Keratinocyte (primary cell): Measurements from ENCODE around the gene SCP2D1. TPM values are rescaled to one million over a fixed set of nuclear protein-coding genes. Genes with fewer than 3 reads are reported as not detected.

Experiments
- DNase-seq: peaks from one replicate; pipeline ENCODE4 v3.0.0-alpha.2; 2011; ENCODE audit warnings: low read depth, missing footprints, low spot score
- FAIRE-seq: peaks from 2 replicates; lab custom pipeline; 2011; peaks lifted over from hg19 to GRCh38; lab: Jason Lieb, UNC
- H2AFZ ChIP-seq: 2 replicates; pipeline ENCODE4 v1.6.0; 2012; ENCODE audit warnings: low read length, control low read depth, inconsistent platforms; ENCODE audit not compliant: control insufficient read depth
- H3K27ac ChIP-seq: 2 replicates; pipeline ENCODE4 v1.5.1; 2011; ENCODE audit warnings: low read length; ENCODE audit not compliant: control insufficient read depth, insufficient read depth
- H3K27me3 ChIP-seq: 3 replicates; pipeline ENCODE4 v1.6.0; 2011; ENCODE audit warnings: low read length; ENCODE audit not compliant: control insufficient read depth, insufficient read depth; ENCODE audit errors: extremely low read depth
- H3K36me3 ChIP-seq, 2 experiments: 2 replicates in 1 of 2; 3 replicates in 1 of 2; pipeline ENCODE4 v1.5.1; 2011; ENCODE audit warnings: low read length in 2 of 2, mild to moderate bottlenecking in 1 of 2; ENCODE audit not compliant: control insufficient read depth in 2 of 2, insufficient read depth in 2 of 2; ENCODE audit errors: extremely low read depth in 1 of 2
- H3K4me1 ChIP-seq: 3 replicates; pipeline ENCODE4 v1.5.1; 2011; ENCODE audit warnings: low read length; ENCODE audit not compliant: control insufficient read depth, insufficient read depth; ENCODE audit errors: extremely low read depth
- H3K4me2 ChIP-seq: 3 replicates; pipeline ENCODE4 v1.6.0; 2011; ENCODE audit warnings: low read depth, low read length; ENCODE audit not compliant: control insufficient read depth, insufficient read depth; ENCODE audit errors: extremely low read depth
- H3K4me3 ChIP-seq, 3 experiments: fragments of 200-600 bp in 1 of 3; sonication (generic) in 1 of 3; 2 replicates in 2 of 3; 3 replicates in 1 of 3; pipeline ENCODE4 v1.5.1; 2011 to 2016; ENCODE audit warnings: low read length in 3 of 3, mild to moderate bottlenecking in 3 of 3, control low read depth in 2 of 3, inconsistent platforms in 1 of 3, low read depth in 1 of 3, mixed read lengths in 1 of 3, mixed run types in 1 of 3, moderate library complexity in 1 of 3; ENCODE audit not compliant: control insufficient read depth in 2 of 3, insufficient read depth in 2 of 3; ENCODE audit errors: extremely low read depth in 1 of 3
- H3K79me2 ChIP-seq: 2 replicates; pipeline ENCODE4 v1.6.0; 2012; ENCODE audit warnings: low read length; ENCODE audit not compliant: control insufficient read depth, insufficient read depth
- H3K9ac ChIP-seq: 3 replicates; pipeline ENCODE4 v1.6.0; 2011; ENCODE audit warnings: low read length; ENCODE audit not compliant: control insufficient read depth, insufficient read depth; ENCODE audit errors: extremely low read depth
- H3K9me1 ChIP-seq: 3 replicates; pipeline ENCODE4 v1.6.0; 2011; ENCODE audit warnings: low read length; ENCODE audit not compliant: control insufficient read depth, insufficient read depth; ENCODE audit errors: extremely low read depth
- H3K9me3 ChIP-seq: 2 replicates; pipeline ENCODE4 v1.5.1; 2012; ENCODE audit warnings: low read depth, low read length; ENCODE audit not compliant: control insufficient read depth
- H4K20me1 ChIP-seq: 3 replicates; pipeline ENCODE4 v1.6.0; 2011; ENCODE audit warnings: low read length; ENCODE audit not compliant: control insufficient read depth, insufficient read depth; ENCODE audit errors: extremely low read depth
- EZH2 ChIP-seq: IDR thresholded peaks from one replicate; pipeline ENCODE4 v1.6.1; 2012; ENCODE audit warnings: inconsistent platforms, mild to moderate bottlenecking, low read length, moderate library complexity
- dilution Hi-C: fragments of 300-500 bp; cut with MboI; formaldehyde crosslinking; loops from one replicate; pipeline ENCODE4 v1.7.0; 2020; ENCODE audit warnings: low sequenced_read_pairs; ENCODE audit not compliant: extremely low pct_ligation_motif_present
- polyA plus RNA-seq, 5 experiments: library from polyadenylated mRNA; depleted of rRNA in 3 of 5; stranded (reverse) in 3 of 5; stranded (forward) in 1 of 5; unstranded in 1 of 5; fragments of >200 nt; gene quantifications; 1 replicate in 1 of 5; 2 replicates in 3 of 5; 3 replicates in 1 of 5; pipeline versions ENCODE4 v1.2.1 to v1.2.3, GENCODE V29; 2011 to 2012; ENCODE audit warnings: missing spikeins in 2 of 5, low read depth in 1 of 5, low replicate concordance in 1 of 5
- TF ChIP-seq, protein P1 (sequence below), 3 experiments: IDR thresholded peaks in 1 of 3; conservative IDR thresholded peaks in 1 of 3; optimal IDR thresholded peaks in 1 of 3; 2 replicates in 2 of 3; 3 replicates in 1 of 3; pipeline versions ENCODE3 to v1.5.1; 2011; ENCODE audit warnings: low read length in 3 of 3, mild to moderate bottlenecking in 3 of 3, moderate library complexity in 2 of 3, control low read depth in 1 of 3, inconsistent platforms in 1 of 3; ENCODE audit not compliant: insufficient read depth in 2 of 3; ENCODE audit errors: extremely low read depth in 1 of 3

Gene SCP2D1
- polyA plus RNA-seq, 1 donor (not counting 4 experiments of a cell fraction or from before 2014, with no cell fraction given) = not detected

GRCh38 chr20:18822832-18823231 lies 9.2 kb downstream of the SCP2D1 start:
- no peaks in the 10 kb centered on the region for H3K9me1 ChIP-seq
- H3K4me1 ChIP-seq = no peaks in the 10 kb centered on the region
- H3K27ac ChIP-seq = no peak overlapping the region
- DNase-seq (no peak), FAIRE-seq (no peak)
- H3K4me3 ChIP-seq = no peak overlapping the region
- dilution Hi-C loops = no loop called here
- H3K36me3 ChIP-seq = no peaks in the 10 kb centered on the region
- no peak overlapping the region for H3K4me2 ChIP-seq
- no peaks in the 10 kb centered on the region for H3K27me3 ChIP-seq
- no peak for TF ChIP-seq EZH2
- TF ChIP-seq, protein P1, sequence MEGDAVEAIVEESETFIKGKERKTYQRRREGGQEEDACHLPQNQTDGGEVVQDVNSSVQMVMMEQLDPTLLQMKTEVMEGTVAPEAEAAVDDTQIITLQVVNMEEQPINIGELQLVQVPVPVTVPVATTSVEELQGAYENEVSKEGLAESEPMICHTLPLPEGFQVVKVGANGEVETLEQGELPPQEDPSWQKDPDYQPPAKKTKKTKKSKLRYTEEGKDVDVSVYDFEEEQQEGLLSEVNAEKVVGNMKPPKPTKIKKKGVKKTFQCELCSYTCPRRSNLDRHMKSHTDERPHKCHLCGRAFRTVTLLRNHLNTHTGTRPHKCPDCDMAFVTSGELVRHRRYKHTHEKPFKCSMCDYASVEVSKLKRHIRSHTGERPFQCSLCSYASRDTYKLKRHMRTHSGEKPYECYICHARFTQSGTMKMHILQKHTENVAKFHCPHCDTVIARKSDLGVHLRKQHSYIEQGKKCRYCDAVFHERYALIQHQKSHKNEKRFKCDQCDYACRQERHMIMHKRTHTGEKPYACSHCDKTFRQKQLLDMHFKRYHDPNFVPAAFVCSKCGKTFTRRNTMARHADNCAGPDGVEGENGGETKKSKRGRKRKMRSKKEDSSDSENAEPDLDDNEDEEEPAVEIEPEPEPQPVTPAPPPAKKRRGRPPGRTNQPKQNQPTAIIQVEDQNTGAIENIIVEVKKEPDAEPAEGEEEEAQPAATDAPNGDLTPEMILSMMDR (optimal IDR thresholded peaks at IDR 0.05 in 1 of 3, IDR thresholded peaks at IDR 0.05 in 1 of 3, conservative IDR thresholded peaks at IDR 0.05 in 1 of 3; ENCODE audit: extremely low read depth in 1 of 3, insufficient read depth in 2 of 3, low read length in 3 of 3) = no peak
- H2AFZ ChIP-seq = no peak overlapping the region
- H3K9ac ChIP-seq = no peak overlapping the region
- no peaks in the 10 kb centered on the region for H3K79me2 ChIP-seq
- no peaks in the 10 kb centered on the region for H3K9me3 ChIP-seq
- no peaks in the 10 kb centered on the region for H4K20me1 ChIP-seq

DNA sequence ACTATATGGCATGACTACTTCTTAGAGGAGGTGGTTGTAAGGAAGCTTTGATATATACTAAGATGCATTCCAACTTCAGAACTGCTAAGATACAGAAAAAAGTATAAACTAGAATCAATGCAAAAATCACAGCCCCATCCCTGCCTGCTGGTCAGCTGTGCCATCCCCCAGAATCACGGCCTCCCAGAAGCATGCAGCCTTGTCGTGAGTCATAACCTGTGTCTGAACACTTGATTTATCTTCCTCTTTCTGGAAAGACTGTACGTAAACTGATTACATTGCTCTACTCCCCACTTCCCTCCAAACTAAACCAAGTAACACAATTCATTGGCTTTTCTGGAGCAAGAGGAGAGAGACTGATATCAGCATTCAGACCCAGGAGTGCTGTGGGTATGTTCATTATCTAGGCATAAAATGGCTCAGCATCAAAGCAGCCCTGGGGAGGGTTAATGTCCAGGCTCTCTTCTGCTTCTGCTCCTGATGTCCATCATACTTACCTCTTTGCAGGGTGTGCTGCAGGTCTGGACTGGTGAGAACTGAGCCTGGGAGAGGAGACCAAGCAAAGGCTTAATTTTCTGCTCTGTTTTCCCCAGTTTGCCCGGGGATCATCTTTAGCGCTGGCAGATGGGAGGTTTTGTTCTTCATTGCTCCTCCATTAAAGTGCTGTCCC lies 18.4 kb downstream of the SCP2D1 start:
- FAIRE-seq (no peak), DNase-seq (no peak)
- no peak overlapping the region for H3K9ac ChIP-seq
- no peak overlapping the region for H2AFZ ChIP-seq
- no peaks in the 10 kb centered on the region for H3K79me2 ChIP-seq
- H3K9me3 ChIP-seq = no peaks in the 10 kb centered on the region
- no peak overlapping the region for H3K4me3 ChIP-seq
- no peak for TF ChIP-seq EZH2
- TF ChIP-seq, protein P1 (optimal IDR thresholded peaks at IDR 0.05 in 1 of 3, IDR thresholded peaks at IDR 0.05 in 1 of 3, conservative IDR thresholded peaks at IDR 0.05 in 1 of 3; ENCODE audit: extremely low read depth in 1 of 3, insufficient read depth in 2 of 3, low read length in 3 of 3) = no peak
- H3K4me2 ChIP-seq = no peak overlapping the region
- no peak overlapping the region for H3K27ac ChIP-seq
- no peaks in the 10 kb centered on the region for H3K27me3 ChIP-seq
- H3K9me1 ChIP-seq = no peaks in the 10 kb centered on the region
- dilution Hi-C loops = loop anchor here (10.0 kb wide), 1 partner anchor 63 kb away; no protein-coding TSS in a partner anchor
- H3K36me3 ChIP-seq = no peaks in the 10 kb centered on the region
- no peaks in the 10 kb centered on the region for H4K20me1 ChIP-seq
- H3K4me1 ChIP-seq = no peaks in the 10 kb centered on the region
